ENCODE measurements around the gene ANKK1.

GRCh38 chr11:113351480-113351879 lies 36.1 kb upstream of the ANKK1 start:
- TF ChIP-seq CTCF (IDR thresholded peaks at IDR 0.05; ENCODE audit: poor library complexity) (no peak), EZH2 (IDR thresholded peaks at IDR 0.05; ENCODE audit: borderline replicate concordance) (no peak), EZH2phosphoT487 (IDR thresholded peaks at IDR 0.05; ENCODE audit: low read depth, severe bottlenecking, unreplicated experiment) (no peak)

All from hepatocyte (in vitro differentiated cells).